Gastroesophageal sphincter (tissue), 4 donors: Measurements from ENCODE around the gene PPP2R3B. TPM values are rescaled to one million over a fixed set of nuclear protein-coding genes. Genes with fewer than 3 reads are reported as not detected.
A peak's percentile ranks its signal among the peaks of the same experiment; 100 is the strongest.
"Not testable (repeated sequence)": the region's sequence is repeated elsewhere in the genome, so short reads cannot be mapped to it uniquely, and the experiment has no call there.

Experiments used
- ATAC-seq: fragments of 150-250 bp; one replicate; pipeline ENCODE4 v1.9.1; 2016; ENCODE audit warnings: mild to moderate bottlenecking, moderate library complexity
- H3K27ac ChIP-seq, 4 donors: fragments of 200-600 bp; sonication (generic) in 3 of 4; 1 replicate in 3 of 4; 2 replicates in 1 of 4; pipeline ENCODE4 v1.5.1; 2016 to 2019
- H3K27me3 ChIP-seq: fragments of 200-600 bp; sonication (generic); one replicate; pipeline ENCODE4 v1.5.1; 2019
- H3K36me3 ChIP-seq, 2 donors: fragments of 200-600 bp; sonication (generic); one replicate each; pipeline ENCODE4 v1.5.1; 2019; ENCODE audit warnings: control low read depth in 1 of 2
- H3K4me1 ChIP-seq, 3 donors: fragments of 200-600 bp; sonication (generic); 1 replicate in 2 of 3; 2 replicates in 1 of 3; pipeline ENCODE4 v1.5.1; 2016 to 2019; ENCODE audit warnings: control low read depth in 2 of 3
- H3K4me3 ChIP-seq, 2 donors: fragments of 200-600 bp; sonication (generic); one replicate each; pipeline ENCODE4 v1.5.1; 2019; ENCODE audit warnings: mild to moderate bottlenecking in 1 of 2, moderate library complexity in 1 of 2
- H3K9me3 ChIP-seq, 3 donors: fragments of 200-600 bp; sonication (generic); one replicate each; pipeline ENCODE4 v1.5.1; 2017 to 2019; ENCODE audit warnings: control low read depth in 2 of 3
- CTCF ChIP-seq, 4 experiments: fragments of 200-600 bp in 2 of 4; fragments of 450-650 bp in 2 of 4; sonication (generic) in 1 of 4; IDR thresholded peaks; one replicate each; pipeline ENCODE4 v1.5.1; 2017 to 2019; ENCODE audit warnings: antibody characterized with exemption in 4 of 4, mild to moderate bottlenecking in 2 of 4, moderate library complexity in 2 of 4
- EP300 ChIP-seq: sonication (generic); formaldehyde crosslinking; IDR thresholded peaks from one replicate; pipeline ENCODE4 v1.6.1; 2017; ENCODE audit warnings: antibody characterized with exemption, mild to moderate bottlenecking
- POLR2A ChIP-seq, 2 donors: fragments of 450-650 bp; IDR thresholded peaks; one replicate each; pipeline ENCODE4 v1.6.1; 2017; ENCODE audit warnings: antibody characterized with exemption in 2 of 2, mild to moderate bottlenecking in 2 of 2, moderate library complexity in 1 of 2
- POLR2AphosphoS5 ChIP-seq: sonication (generic); formaldehyde crosslinking; IDR thresholded peaks from one replicate; pipeline ENCODE4 v1.6.1; 2017; ENCODE audit warnings: antibody characterized with exemption
- WGBS, 2 donors: methylation state at CpG; one replicate each; pipeline ENCODE4 v1.1.5; 2018; ENCODE audit warnings: low coverage in 1 of 2; 5-methylcytosine and 5-hydroxymethylcytosine counted together
- total RNA-seq, 4 donors: library from RNA; depleted of rRNA; stranded (reverse); fragments of >200 nt; gene quantifications; one replicate each; pipeline ENCODE4 v1.1.0, GENCODE V29; 2016

PPP2R3B gene
- total RNA-seq, 4 donors from 2014 or later, result 3.8 to 6.5 (median 5.1) TPM

- Histone ChIP-seq H3K4me3 (no peak overlapping the region), H3K27ac (no peak overlapping the region), H3K9me3 (peaks cover 0 to 8% (median 0%) of the 10 kb centered on the region in 3 donors), H3K4me1 (no peaks in the 10 kb centered on the region), H3K27me3 (no peaks in the 10 kb centered on the region), H3K36me3 (peaks cover 0 to 99% of the 10 kb centered on the region in 2 donors)
- no peak for ATAC-seq
- no peak for TF ChIP-seq POLR2A (IDR thresholded peaks at IDR 0.05)
- TF ChIP-seq CTCF (IDR thresholded peaks at IDR 0.05), result no peak
- TF ChIP-seq POLR2AphosphoS5, result no peak
- no peak for TF ChIP-seq EP300
- WGBS, 2 donors, result 92 to 95% methylated on average over 15 to 25 of the region's 30 CpGs
Measured at GRCh38 chrX:308821-309520, 77.7 kb downstream of the PPP2R3B start.

- no peak overlapping the region for H3K4me3 ChIP-seq
- no peak overlapping the region for H3K27ac ChIP-seq
- 80% methylated on average over 2 of the region's 58 CpGs; no CpG with 5 or more reads in 1 of the 2 donors for WGBS, 2 donors
- H3K27me3 ChIP-seq, result no peaks in the 10 kb centered on the region
- H3K36me3 ChIP-seq, result peaks cover 0 to 99% of the 10 kb centered on the region in 2 donors
- ATAC-seq, result peak; percentile 7
- H3K9me3 ChIP-seq, result peaks cover 0 to 14% (median 0%) of the 10 kb centered on the region in 3 donors
- TF ChIP-seq POLR2A (IDR thresholded peaks at IDR 0.05), result no peak
- TF ChIP-seq CTCF (IDR thresholded peaks at IDR 0.05), result no peak
- no peak for TF ChIP-seq EP300
- TF ChIP-seq POLR2AphosphoS5, result no peak
- no peaks in the 10 kb centered on the region for H3K4me1 ChIP-seq
Measured at GRCh38 chrX:307261-308111, 79.2 kb downstream of the PPP2R3B start.

GRCh38 chrX:306614-307251 is 80.0 kb downstream of the PPP2R3B start:
- 83 to 100% methylated on average over 2 to 3 of the region's 3 CpGs for WGBS, 2 donors
- H3K36me3 ChIP-seq, result peaks cover 0 to 99% of the 10 kb centered on the region in 2 donors

GRCh38 chrX:305781-306613 is 80.7 kb downstream of the PPP2R3B start:
- Histone ChIP-seq H3K9me3 (peaks cover 0 to 14% (median 0%) of the 10 kb centered on the region in 3 donors), H3K36me3 (peaks cover 0 to 99% of the 10 kb centered on the region in 2 donors)
- not testable (repeated sequence) for ATAC-seq, H3K27ac ChIP-seq, H3K27me3 ChIP-seq, H3K4me1 ChIP-seq, H3K4me3 ChIP-seq
- WGBS, 2 donors, result 93% methylated on average over 7 of the region's 12 CpGs; no CpG with 5 or more reads in 1 of the 2 donors

More at GRCh38 chrX:306614-307251, 80.0 kb downstream of the PPP2R3B start:
- not testable (repeated sequence) for H3K27ac ChIP-seq, H3K27me3 ChIP-seq, H3K4me1 ChIP-seq, H3K4me3 ChIP-seq, ATAC-seq
- H3K9me3 ChIP-seq, result peaks cover 0 to 14% (median 0%) of the 10 kb centered on the region in 3 donors

GRCh38 chrX:302975-303374 is 83.7 kb downstream of the PPP2R3B start:
- Histone ChIP-seq H3K27me3 (no peaks in the 10 kb centered on the region), H3K36me3 (peaks cover 0 to 92% of the 10 kb centered on the region in 2 donors), H3K4me1 (no peaks in the 10 kb centered on the region), H3K4me3 (no peak overlapping the region), H3K9me3 (peaks cover 0 to 14% (median 0%) of the 10 kb centered on the region in 3 donors), H3K27ac (no peak overlapping the region)
- TF ChIP-seq CTCF (IDR thresholded peaks at IDR 0.05), result no peak
- TF ChIP-seq POLR2A (IDR thresholded peaks at IDR 0.05), result no peak
- no peak for TF ChIP-seq POLR2AphosphoS5
- no peak for TF ChIP-seq EP300
- no peak for ATAC-seq
- WGBS, 2 donors, result 90% methylated on average over 2 to 16 of the region's 19 CpGs
